DMS153 (cell line): ENCODE results near the gene PROSER3.
"Not testable (repeated sequence)": the region's sequence is repeated elsewhere in the genome, so short reads cannot be mapped to it uniquely, and the experiment has no call there.

Source experiments
- DNase-seq: peaks from one replicate; lab custom pipeline; 2025; lab: John Stamatoyannopoulos, UW

PROSER3 gene

DNA sequence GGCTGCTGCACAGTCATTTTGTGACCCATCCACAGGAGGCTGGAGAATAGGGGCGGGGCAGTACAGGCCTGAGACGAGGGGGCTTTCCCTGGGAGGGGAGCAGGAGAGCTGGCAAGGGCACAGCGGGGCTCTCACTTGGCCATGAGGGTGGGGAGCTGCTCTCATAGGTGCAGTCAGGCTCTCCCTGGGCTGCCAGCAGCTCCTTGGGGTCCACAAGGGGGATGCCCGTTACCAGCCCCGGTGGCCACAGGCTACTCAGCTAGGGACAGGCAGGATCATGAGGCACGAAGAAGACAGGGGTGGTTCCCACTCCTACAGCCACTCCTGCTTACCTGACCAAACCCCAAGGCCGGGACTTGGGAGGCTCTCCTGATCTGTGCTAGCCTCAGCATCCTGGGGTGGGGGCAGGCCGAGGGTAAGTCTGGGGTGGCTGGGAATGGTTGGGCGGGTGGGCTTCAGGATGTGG, 33.9 kb downstream of the PROSER3 start:
- no peak for DNase-seq

DNA sequence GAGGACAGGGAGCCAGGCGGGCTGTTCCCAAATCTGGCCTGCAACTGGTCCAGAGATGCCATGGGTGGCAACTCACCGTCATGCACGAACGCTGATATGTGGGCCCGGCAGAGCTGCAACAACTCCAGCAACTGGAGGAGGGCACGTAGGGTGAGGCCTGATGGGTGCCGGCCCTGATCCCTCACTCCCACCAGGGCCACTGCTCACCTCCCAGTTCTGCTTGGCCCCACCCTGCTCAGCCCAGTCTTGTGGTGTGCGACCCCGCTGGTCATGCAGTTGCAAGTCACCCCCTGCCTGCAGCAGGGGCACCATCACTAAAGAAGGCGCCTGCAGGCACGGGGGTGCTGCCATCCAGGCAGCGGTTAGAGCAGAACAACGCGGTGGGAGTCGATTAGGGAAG, 34.3 kb downstream of the PROSER3 start:
- DNase-seq = no peak

DNA sequence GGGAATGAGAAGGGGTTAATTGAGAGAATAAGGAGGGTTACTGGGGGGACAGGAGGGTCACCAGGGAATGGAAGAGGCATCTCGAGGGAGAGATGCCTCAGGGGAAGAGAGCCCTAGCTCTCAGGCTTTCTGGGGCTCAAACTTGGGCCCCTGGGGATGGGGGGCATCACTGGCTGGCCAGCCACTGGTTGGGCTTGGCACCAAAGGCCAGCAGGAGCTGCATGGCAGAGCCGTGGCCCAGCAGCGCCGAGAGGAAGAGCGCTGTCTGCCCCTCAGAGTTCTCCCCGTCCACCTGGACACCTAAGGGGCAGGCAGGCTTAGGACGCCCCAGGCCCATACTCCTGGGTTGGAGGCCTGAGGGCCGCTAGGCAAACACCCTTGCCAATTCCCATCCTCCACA, 34.9 kb downstream of the PROSER3 start:
- no peak for DNase-seq

DNA sequence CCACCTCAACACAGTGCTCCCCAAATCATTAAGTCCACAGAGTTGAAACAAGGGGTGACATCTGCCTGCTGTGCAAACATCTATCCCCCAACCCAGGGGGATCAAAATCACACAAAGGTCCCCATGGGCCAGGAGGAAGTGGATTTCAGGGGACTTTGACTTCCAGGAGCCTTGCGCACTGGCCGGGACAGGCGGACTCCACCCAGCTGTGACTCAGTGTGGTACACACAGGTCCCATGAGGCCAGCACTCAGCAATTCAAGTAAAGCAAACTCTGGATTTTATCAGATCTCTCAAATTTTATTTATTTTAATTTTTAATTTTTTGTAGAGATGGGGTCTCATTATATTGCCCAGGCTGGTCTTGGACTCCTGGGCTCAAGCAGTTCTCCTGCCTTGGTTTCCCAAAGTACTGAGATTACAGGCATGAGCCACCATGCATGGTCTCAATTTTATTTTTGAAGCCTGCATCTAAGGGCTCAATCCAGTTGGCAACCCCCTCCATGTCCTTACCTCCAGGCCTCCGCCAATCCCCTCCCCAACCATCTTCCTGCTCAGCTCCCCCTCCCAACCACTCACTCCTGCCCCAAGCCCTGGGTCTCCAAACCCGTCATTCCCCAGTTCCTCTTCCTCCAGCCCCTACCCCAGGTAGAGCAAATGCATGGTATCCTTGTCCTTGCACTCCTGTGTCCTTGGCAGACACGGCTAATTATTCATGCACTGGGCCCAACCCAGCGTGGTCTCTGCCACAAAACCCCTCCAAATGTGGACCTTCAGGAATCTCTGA, 35.6 kb downstream of the PROSER3 start:
- no peak for DNase-seq

DNA sequence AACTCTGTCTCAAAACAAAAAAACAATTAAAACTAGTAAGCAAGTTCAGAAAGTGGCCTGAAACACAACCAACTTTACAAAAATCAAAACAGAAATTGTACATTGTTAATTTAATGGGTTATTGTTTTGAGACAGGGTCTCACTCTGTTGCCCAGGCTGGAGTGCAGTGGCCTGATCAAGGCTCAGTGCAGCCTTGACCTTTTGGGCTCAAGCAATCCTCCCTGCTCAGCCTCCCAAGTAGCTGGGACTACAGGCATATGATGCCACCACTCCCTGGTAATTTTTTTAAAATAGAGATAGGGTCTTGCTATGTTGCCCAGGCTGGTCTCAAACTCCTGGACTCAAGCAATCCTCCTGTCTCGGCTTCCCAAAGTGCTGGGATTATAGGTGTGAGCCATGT, 37.6 kb downstream of the PROSER3 start:
- DNase-seq = not testable (repeated sequence)

DNA sequence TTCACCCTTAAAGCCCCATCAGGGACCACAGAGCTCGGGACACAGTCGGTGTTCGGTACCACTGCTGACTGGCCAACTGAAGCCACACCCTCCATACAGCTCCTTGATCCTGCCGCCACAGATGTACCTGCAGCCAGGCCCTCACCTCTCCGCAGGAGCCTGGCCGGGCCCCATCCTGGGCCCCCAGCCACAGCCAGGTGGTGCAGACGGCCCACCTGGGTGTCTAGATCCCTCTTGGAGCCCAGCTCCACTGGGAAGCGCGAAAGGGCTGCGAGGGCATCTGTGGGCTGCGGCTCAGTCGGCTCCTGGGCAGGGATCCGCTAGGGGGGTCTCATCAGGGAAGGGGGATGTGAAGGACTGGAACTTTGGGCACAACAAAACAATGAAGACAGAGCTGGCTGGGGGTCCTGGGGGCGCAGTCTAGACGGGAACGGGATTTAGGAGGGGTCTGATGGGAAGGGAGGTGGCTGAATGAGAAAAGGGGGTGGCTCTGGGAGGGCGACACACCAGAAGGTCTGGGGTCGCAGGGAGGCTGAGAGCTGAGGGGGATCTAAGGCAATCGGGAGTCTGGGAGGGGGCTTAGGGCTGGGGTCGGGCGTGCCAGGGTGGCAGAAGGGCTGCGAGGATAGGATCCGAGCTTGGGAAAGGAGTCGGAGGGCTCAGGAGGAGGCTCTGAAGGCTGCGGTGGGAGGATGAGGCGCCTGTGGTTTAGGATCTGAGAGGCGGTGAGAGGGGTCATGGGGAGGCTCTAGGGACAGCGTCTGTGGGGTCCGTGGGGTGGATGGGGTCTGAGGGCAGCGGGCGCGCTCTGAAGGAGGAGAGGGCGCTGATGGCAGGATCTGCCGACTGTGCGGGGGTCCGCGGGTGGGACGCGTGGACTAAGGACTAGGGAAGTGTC, 38.9 kb downstream of the PROSER3 start:
- DNase-seq = no peak

DNA sequence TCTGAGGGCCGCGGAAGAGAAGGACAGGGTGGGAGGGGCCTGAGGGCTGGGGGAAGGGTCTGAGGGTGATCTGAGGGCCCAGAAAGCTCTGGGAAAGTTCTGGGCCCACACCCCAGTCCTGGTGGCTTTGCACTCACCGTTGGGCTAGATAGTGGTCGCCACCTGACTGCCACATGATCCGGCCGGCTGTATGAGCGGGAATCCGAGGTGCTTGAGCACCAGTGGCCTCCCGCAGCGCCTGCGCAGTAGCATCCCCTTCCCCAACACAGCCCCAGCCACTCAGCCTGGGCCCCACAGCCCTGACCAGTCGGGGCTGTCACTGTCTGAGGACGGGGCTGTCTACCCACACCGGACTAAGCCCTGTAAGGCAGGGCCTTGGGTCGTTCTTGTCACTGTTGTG, 39.7 kb downstream of the PROSER3 start:
- DNase-seq = no peak

DNA sequence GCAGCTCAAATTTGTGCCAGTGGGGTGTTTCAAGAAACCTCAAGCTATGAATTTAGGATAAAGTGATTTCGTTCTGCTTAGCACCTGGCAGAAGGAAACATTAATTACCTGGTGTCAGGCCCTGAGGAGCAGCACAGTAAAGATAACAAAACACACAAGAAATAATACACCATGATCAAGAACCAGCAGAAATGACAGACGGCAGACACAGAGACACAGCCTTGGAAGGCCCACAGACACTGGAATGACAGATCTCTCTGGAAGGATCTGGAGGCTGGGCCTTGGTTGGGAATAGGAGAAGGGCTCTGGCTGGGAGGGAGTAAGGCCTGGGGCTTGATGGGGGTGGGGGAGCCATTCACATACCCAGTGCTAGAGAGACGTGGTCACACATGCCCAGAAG, 43.9 kb downstream of the PROSER3 start:
- no peak for DNase-seq

DNA sequence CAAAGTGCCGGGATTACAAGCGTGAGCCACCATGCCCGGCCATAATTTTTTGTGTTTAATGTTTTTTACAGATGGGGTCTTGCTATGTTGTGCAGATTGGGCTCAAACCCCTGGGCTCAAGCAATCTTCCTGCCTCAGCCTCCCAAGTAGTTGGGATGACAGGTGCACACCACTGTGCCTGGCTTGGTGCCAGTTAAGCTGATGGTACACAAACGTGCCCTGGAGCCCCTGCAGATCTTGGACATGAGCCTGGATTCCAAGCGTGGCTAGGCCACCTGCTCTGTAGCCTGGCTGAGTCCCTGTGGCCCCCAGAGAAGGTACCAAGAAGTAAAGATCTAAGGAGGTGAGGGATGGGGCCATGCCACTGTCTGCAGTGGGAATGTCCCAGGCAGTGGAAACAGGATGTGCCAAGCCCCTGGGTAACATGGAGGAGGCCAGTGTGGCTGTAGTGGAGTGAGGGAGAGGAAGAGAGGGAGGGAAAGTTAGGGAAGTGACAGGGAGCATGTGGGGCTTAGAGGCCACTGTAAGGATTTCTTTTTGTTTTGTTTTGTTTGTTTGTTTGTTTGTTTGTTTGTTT, 47.6 kb downstream of the PROSER3 start:
- no peak for DNase-seq

DNA sequence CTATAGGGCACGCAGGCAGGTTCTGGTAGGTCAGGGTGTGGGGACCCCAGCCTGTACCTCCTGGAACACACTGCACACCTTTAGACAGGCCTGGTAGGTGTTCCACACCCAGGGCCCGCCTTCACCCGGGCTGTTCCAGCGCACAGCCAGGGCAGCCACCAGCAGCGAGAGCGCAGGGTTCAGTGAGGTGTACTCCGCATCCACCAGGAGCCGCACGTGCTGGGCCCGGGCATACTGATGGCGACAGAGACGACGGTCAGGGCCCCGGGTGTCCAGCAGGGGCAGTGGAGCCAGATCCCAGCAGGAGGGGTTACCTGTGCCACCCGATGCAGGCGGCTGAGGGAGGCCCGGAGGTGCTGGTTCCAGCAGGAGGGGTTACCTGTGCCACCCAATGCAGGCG, 48.6 kb downstream of the PROSER3 start:
- DNase-seq = no peak

DNA sequence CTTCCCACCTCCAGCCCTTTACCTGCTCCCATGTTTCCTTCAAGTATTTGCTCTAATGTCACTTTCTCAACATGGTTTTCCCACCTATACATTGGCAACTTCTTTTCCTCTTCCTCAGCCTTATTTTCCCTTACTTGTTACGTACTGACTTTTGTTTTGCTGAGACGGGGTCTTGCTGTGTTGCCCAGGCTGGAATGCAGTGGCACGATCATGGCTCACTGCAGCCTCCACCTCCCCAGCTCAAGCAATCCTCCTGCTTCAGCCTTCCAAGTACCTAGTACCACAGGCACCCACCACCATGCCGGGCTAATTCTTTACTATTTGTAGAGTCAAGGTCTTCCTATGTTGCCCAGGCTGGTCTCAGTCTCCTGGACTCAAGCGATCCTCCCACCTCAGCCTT, 49.7 kb downstream of the PROSER3 start:
- DNase-seq = no peak

DNA sequence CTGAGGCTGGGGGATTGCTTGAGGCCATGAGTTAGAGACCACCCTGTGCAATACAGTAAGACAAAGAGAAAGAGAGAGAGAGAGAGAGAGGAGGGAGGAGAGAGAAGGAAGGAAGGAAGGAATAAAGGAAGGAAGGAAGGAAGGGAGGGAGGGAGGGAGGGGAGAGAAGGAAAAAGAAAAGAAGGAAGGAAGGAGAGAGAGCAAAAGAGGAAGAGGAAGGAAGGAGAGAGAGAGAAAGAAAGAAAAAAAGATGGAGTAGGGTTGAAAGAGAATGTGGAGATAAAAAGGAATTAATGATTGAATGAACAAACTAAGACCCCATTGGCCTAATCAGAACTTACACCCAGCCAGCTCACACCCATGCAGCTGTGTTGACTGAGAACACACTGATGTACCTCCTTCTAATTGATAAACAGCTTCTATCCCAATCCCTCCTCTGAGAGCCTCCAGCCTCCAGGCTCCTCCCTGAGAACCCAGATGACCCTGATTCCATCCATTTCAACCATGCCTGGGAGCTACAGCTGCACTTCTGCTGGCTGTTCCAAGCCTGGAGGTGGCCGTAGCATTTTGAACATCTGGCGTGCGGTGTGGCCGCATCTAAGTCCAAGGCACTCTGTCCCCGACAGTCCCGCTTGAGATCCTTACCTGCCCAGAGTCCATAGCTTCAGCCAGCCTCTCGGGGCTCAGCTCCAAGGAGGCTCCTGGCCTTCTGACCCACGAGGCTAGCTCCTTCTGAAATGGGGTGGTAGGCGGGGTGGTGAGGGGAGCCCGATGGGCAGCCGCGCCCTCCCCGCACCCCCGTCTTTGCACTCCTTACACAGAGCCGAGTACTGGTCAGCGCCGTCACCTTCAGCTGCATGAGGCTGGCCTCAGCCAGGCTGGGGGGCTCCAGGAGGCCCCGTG, 53.6 kb downstream of the PROSER3 start:
- DNase-seq = no peak

DNA sequence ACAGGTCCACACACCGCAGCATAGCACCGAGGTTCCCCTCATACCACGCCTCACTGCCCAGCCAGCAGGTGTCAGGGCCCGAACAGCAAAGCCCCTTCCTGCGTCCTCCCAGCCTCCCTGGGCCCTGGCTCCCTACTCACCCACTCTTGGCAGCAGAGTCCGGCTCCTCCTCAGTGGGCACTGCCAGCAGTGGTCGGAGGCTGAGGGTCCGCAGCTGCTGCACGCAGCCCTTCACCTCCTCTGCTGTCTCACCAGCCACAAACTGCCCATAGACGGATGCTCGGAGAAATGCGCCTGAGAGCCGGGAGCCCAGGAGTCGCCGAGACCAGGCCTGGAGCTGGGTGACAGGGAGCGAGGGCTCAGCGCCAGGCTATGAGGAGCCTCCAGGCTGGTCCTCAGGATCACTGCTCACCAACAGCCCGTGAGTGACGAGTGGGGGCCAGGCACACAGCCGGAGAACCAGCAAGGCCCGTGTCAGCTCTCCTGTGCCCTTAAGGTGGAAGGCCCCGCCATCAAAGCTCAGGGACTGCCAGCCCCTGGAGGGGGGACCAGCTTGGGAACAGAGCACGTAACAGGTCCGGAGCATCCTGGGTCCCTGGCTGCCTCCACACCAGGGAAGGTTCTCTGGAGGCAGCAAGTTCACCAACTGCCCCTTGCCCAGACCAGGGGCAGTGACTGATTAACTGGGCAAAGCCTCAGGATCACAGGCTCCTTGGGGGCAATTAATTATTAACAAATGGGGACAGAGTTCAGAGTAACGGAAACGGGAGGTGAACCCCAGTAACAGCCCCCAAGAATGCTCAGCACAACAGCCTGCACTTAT, 54.5 kb downstream of the PROSER3 start, which contains the start of gene PRODH2:
Gene PRODH2 (minus strand): TSS at position 626 of the 823 bp plus-strand sequence. CDS start 40 bp downstream, at position 586.
- DNase-seq = no peak

DNA sequence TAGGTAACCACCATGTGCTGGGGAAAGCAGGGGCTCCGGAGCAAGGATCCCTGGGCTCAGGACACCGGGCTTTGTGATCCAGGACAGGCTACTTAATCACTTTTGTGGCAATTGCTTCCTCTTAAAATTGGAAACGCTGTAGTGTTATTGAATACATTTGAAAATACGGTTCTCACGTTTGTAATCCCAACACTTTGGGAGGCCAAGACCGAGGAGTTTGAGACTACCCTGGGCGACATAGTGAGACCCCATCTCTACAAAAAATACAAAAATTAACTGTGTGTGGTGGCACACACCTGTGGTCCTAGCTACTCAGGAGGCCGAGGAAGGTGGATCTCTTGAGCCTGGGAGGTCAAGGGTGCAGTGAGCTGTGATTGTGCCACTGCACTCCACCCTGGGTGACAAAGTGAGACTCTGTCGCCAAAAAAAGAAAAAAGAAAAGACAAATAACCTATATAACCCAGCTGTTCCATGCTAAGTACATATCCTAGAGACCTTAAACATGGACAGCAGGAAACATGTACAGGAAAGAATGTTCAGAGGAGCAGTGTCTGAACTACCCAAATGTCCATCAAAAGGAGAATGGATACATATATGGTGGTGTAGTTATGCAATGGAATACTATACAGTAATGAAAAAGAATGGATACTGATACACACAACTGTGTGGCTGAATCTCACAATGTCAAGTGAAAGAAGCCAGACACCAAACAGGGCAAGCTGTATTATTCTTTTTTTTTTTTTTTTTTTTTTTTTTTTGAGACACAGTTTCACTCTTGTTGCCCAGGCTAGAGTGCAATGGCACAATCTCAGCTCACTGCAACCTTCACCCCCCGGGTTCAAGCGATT, 55.3 kb downstream of the PROSER3 start:
- DNase-seq = no peak

DNA sequence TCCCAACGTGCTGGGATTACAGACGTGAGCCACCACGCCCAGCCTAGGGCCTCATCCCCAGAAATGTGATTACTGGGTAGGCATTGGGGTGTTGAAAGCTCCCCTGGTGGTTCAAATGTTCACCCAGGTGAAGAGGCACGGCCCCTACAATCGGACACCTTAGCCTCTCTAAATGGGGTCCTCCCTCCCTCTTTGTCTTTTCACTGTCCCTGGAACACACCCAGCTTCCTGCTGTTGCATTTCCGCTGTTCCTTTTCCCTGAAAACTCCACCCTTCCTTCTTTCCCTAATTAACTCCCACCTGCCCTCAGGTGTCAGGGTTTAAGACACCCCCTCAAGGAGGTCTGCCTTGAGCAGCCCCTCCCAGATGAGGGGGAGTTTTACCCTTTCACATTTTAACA, 58.3 kb downstream of the PROSER3 start:
- no peak for DNase-seq

DNA sequence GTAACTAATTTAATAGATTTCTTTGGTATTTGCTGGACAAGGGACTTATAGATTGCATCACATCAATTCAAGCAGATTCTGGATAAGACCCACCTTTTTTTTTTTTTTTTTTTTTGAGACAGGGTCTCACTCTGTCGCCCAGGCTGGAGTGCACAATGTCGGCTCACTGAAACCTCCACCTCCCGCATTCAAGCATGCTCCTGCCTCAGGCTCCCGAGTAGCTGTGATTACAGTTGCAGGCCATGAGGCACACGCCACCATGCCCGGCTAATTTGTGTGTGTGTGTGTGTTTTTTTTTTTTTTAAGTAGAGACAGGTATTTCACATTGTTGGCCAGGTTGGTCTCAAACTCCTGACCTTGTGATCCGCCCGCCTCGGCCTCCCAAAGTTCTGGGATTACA, 58.9 kb downstream of the PROSER3 start:
- no peak for DNase-seq

DNA sequence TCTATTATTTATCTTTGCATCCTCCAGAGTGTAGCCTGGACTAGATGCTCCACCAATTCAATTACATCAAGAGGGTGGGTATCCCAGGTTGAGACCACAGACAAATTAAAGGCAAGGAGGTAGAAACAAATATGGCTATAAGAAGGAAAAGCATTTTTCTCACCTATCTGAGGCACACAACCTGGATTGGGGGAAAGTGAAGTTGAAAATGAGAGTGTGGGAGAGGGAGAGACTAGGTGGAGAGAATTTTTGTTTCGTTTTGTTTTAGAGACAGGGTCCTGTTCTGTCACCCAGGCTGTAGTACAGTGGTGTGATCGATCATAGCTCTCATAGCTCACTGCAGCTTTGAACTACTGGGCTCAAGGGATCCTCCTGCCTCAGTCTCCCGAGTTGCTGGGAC, 60.5 kb downstream of the PROSER3 start:
- DNase-seq = no peak
